Nephron progenitor cell (in vitro differentiated cells): ENCODE results near the gene PANK3.

Experiments used
- DNase-seq: peaks from one replicate; pipeline ENCODE4 v3.0.0; 2021
- H3K27ac Mint-ChIP-seq: 2 replicates; pipeline ENCODE4 v1.8.0; 2021; ENCODE audit warnings: mild to moderate bottlenecking, moderate library complexity, mixed read lengths
- H3K27me3 Mint-ChIP-seq: 2 replicates; pipeline ENCODE4 v1.8.0; 2021; ENCODE audit warnings: mild to moderate bottlenecking, low read depth, mixed read lengths; ENCODE audit not compliant: poor library complexity
- H3K36me3 Mint-ChIP-seq: 2 replicates; pipeline ENCODE4 v1.8.0; 2021; ENCODE audit warnings: low read depth, mixed read lengths
- H3K4me1 Mint-ChIP-seq: 2 replicates; pipeline ENCODE4 v1.8.0; 2021; ENCODE audit warnings: mixed read lengths
- H3K4me3 Mint-ChIP-seq: 2 replicates; pipeline ENCODE4 v1.8.0; 2021; ENCODE audit warnings: mild to moderate bottlenecking, moderate library complexity, mixed read lengths
- H3K9me3 Mint-ChIP-seq: 2 replicates; pipeline ENCODE4 v1.8.0; 2021; ENCODE audit warnings: mild to moderate bottlenecking, moderate library complexity, mixed read lengths
- TF ChIP-seq, protein P1 (sequence below): fragments of 200-600 bp; sonication (generic); IDR thresholded peaks from 2 replicates; pipeline ENCODE4 v1.5.0; 2021; ENCODE audit warnings: antibody characterized with exemption

PANK3 gene

DNA sequence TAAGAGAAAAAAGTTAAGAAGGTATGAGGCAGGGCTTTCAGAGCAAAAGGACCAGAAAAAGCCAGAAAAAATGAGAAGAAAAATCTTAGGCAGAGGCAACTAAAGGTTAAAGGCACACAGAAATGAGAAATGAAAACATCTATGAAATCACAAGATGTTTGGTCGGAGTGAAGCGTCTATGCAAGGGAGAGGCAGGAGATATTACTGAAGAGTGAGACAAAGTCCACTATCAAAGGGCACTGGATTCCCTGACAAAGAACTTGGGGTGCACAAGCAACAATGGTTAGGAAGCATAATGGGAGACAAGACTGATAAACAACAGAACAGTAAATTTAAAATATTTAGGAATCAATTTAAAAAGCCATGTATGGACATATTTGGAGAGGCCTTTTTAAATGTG, 16.9 kb downstream of the PANK3 start:
- TF ChIP-seq, protein P1, sequence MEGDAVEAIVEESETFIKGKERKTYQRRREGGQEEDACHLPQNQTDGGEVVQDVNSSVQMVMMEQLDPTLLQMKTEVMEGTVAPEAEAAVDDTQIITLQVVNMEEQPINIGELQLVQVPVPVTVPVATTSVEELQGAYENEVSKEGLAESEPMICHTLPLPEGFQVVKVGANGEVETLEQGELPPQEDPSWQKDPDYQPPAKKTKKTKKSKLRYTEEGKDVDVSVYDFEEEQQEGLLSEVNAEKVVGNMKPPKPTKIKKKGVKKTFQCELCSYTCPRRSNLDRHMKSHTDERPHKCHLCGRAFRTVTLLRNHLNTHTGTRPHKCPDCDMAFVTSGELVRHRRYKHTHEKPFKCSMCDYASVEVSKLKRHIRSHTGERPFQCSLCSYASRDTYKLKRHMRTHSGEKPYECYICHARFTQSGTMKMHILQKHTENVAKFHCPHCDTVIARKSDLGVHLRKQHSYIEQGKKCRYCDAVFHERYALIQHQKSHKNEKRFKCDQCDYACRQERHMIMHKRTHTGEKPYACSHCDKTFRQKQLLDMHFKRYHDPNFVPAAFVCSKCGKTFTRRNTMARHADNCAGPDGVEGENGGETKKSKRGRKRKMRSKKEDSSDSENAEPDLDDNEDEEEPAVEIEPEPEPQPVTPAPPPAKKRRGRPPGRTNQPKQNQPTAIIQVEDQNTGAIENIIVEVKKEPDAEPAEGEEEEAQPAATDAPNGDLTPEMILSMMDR: no peak
- Mint-ChIP-seq H3K9me3 (no peaks in the 10 kb centered on the region), H3K27me3 (no peaks in the 10 kb centered on the region), H3K4me3 (no peak overlapping the region), H3K4me1 (no peaks in the 10 kb centered on the region), H3K36me3 (peaks cover 74% of the 10 kb centered on the region), H3K27ac (peak overlapping the region; percentile 45)
- no peak for DNase-seq

DNA sequence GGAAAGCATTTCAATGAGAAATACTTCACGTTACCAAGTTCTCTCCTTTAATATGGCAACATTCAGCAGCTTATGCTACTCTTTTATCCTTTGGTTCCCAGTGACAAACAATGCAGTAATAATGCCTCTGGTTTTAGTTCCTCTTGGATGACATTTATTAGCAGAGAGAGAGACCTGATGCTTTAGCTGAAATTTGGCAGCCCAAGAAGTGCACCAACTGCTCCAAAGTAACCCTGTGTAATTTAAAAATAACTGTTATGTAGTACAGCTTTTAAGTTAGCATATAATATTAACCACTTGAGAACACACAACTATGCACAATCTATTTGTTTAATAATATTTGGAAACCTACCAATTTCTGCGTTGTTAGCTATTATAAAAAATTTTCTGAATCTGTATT, 21.8 kb downstream of the PANK3 start:
- TF ChIP-seq, protein P1: no peak
- no peaks in the 10 kb centered on the region for H3K27me3 Mint-ChIP-seq
- H3K27ac Mint-ChIP-seq: no peak overlapping the region
- DNase-seq: no peak
- H3K4me3 Mint-ChIP-seq: no peak overlapping the region
- H3K4me1 Mint-ChIP-seq: no peaks in the 10 kb centered on the region
- peaks cover 85% of the 10 kb centered on the region for H3K36me3 Mint-ChIP-seq
- H3K9me3 Mint-ChIP-seq: no peaks in the 10 kb centered on the region

DNA sequence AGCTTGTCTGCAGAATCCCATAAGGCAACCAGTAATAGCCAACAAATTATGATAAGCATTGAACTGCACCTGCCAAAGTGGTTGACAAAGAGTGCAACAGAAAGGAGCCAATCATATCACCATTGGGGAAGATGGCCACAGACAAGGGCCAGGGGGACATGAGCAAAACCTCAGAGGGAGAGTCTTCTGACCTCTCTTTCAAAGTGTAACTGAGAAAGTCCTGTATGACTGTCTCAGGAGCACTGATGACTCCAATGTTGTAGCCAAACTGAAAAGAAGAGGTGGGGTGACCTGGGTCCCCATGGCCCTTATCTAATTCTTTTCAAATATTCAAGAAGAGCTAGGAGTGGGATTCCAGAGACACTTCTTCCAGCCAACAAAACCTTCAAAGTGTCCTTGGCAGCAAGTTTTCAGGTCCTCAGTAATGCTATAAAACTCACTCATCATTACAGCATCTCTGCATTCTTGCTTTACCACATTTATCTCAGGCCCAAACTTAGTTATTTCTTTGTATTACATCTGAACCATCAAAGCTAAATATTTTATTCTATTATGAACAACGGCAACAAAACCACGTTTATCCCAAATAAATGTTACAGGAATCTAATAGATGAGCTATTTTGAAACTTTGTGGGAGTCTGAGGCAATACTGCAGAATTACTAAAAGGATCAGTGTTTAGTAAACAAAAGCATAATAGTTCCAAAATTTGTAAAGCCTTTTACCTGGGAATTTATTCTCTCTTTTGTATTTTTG, 25.6 kb downstream of the PANK3 start:
- Mint-ChIP-seq H3K27me3 (no peaks in the 10 kb centered on the region), H3K4me1 (no peaks in the 10 kb centered on the region), H3K4me3 (no peak overlapping the region), H3K27ac (no peak overlapping the region), H3K36me3 (peaks cover 85% of the 10 kb centered on the region), H3K9me3 (no peaks in the 10 kb centered on the region)
- TF ChIP-seq, protein P1: no peak
- DNase-seq: no peak

DNA sequence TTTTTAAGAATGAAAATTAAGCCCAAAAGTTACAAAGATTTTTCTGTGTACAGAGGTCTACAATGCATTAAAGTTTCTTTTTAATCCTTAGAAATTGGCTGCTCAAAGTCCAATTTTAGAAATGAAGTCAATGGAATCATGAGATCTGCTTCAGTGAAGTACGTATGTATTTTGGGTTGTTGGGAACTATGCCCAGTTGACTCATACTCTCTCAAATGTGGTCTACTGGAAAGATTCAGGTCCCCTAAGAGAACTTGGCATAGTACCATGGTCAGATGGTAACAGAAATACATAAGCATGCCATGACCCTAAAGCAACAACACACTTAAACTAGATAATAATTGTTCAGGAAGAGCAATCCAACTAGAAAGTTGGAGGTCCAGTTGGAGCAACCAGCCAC, 27.0 kb downstream of the PANK3 start:
- Mint-ChIP-seq H3K27me3 (no peaks in the 10 kb centered on the region), H3K4me3 (no peak overlapping the region), H3K9me3 (no peaks in the 10 kb centered on the region), H3K27ac (no peak overlapping the region), H3K4me1 (no peaks in the 10 kb centered on the region), H3K36me3 (peaks cover 90% of the 10 kb centered on the region)
- TF ChIP-seq, protein P1: no peak
- no peak for DNase-seq

DNA sequence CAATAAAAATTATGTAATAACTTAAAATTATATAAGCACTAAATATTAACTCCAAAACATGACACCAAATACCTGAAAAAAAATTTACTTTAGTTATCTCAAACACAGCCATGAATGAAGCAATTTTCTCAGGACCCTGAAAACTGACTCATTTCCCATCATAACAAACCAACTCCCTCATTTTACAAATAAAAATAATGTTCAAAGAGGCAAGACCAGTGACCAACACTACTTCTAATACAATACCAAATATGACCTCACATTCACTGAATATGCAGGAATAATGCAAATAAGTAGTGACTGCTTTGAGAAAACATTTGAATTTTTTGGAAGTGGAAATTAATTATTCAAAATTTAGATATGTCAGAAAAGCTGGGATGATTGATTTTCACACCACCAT, 28.5 kb downstream of the PANK3 start:
- TF ChIP-seq, protein P1: no peak
- no peak overlapping the region for H3K27ac Mint-ChIP-seq
- H3K36me3 Mint-ChIP-seq: peaks cover 89% of the 10 kb centered on the region
- DNase-seq: no peak
- no peak overlapping the region for H3K4me3 Mint-ChIP-seq
- H3K9me3 Mint-ChIP-seq: no peaks in the 10 kb centered on the region
- no peaks in the 10 kb centered on the region for H3K4me1 Mint-ChIP-seq
- no peaks in the 10 kb centered on the region for H3K27me3 Mint-ChIP-seq

DNA sequence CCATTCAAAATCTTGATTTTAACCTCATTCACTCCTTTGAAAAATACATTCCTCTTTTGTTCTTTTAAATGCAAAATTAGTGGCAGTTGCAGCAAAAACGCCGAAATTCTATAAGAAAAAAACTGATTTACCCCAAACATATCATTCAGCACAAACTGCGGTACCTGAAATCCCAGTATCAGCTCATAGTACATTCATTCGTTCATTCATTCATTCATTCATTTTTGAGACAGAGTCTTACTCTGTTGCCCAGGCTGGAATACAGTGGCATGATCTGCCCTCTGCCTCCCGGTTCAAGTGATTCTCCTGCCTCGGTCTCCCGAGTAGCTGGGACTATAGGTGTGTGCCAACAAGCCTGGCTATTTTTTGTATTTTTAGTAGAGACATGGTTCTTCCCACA, 29.6 kb downstream of the PANK3 start:
- no peak for DNase-seq

More for the DNA sequence above, 29.6 kb downstream of the PANK3 start:
- Mint-ChIP-seq H3K4me1 (no peaks in the 10 kb centered on the region), H3K27me3 (no peaks in the 10 kb centered on the region), H3K4me3 (no peak overlapping the region), H3K27ac (no peak overlapping the region), H3K9me3 (no peaks in the 10 kb centered on the region), H3K36me3 (peaks cover 81% of the 10 kb centered on the region)
- TF ChIP-seq, protein P1: no peak
